Mesodermal cell (in vitro differentiated cells): ENCODE results near the gene CMBL.
"Not testable (repeated sequence)": the region's sequence is repeated elsewhere in the genome, so short reads cannot be mapped to it uniquely, and the experiment has no call there.

Experiments used
- H3K27ac ChIP-seq: 2 replicates; pipeline ENCODE4 v1.7.0; 2013; ENCODE audit warnings: mild to moderate bottlenecking, low read depth, low read length, moderate library complexity; ENCODE audit not compliant: severe bottlenecking
- H3K36me3 ChIP-seq: 2 replicates; pipeline ENCODE4 v1.7.1; 2013; ENCODE audit warnings: mild to moderate bottlenecking, low read length, moderate library complexity; ENCODE audit not compliant: control insufficient read depth, insufficient read depth
- H3K4me1 ChIP-seq: one replicate; pipeline ENCODE4 v1.7.1; 2013; ENCODE audit warnings: mild to moderate bottlenecking, low read length; ENCODE audit not compliant: insufficient read depth, control insufficient read depth, poor library complexity, severe bottlenecking
- H3K4me3 ChIP-seq: 2 replicates; pipeline ENCODE4 v1.7.0; 2013; ENCODE audit warnings: low read length, control low read depth, mild to moderate bottlenecking; ENCODE audit not compliant: insufficient read depth, poor library complexity, severe bottlenecking; ENCODE audit errors: extremely low read depth
- H3K9me3 ChIP-seq: 2 replicates; pipeline ENCODE4 v1.7.1; 2013; ENCODE audit warnings: mild to moderate bottlenecking, low read length, moderate library complexity; ENCODE audit not compliant: control insufficient read depth
- WGBS, 2 experiments: methylation state at CpG; one replicate each; pipeline ENCODE4 v1.1.5; 2013; ENCODE audit warnings: missing lambda C conversion rate in 2 of 2; ENCODE audit not compliant: insufficient coverage in 2 of 2; 5-methylcytosine and 5-hydroxymethylcytosine counted together

CMBL gene

GRCh38 chr5:10291692-10292339 is 15.9 kb downstream of the CMBL start:
- 88 to 92% methylated on average over 4 to 6 of the region's 9 CpGs for WGBS, 2 experiments
- H3K36me3 ChIP-seq: peaks cover 7% of the 10 kb centered on the region
- H3K9me3 ChIP-seq: no peaks in the 10 kb centered on the region
- H3K4me3 ChIP-seq: no peak overlapping the region
- no peak overlapping the region for H3K27ac ChIP-seq
- peaks cover 5% of the 10 kb centered on the region for H3K4me1 ChIP-seq

GRCh38 chr5:10290438-10290837 is 17.3 kb downstream of the CMBL start:
- WGBS, 2 experiments: 93 to 98% methylated on average over 5 to 6 of the region's 9 CpGs
- Histone ChIP-seq H3K4me1 (peaks cover 5% of the 10 kb centered on the region), H3K9me3 (no peaks in the 10 kb centered on the region), H3K4me3 (no peak overlapping the region), H3K36me3 (peaks cover 17% of the 10 kb centered on the region), H3K27ac (no peak overlapping the region)

DNA sequence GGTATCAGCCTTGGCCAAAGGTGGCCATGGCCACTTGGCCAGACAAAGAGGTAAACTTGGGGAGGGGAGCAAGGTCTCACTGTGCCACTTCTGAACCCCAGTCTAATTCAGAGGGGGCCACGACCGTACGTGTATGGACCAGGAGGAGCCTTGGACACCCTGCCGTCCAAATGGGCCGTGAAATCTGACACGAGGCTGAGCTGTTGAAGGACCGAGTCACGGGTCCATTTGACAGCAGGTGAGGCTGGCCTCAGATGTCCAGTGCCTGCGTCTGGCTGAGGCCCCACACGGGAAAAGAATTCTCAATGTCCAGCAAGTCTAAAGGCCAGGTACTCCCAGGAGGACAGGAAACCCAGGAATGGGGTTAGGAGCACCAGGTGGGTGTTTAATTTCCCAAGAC is 17.7 kb downstream of the CMBL start:
- 98 to 99% methylated on average over 9 to 10 of the region's 10 CpGs for WGBS, 2 experiments
- Histone ChIP-seq H3K36me3 (peaks cover 17% of the 10 kb centered on the region), H3K9me3 (no peaks in the 10 kb centered on the region), H3K27ac (no peak overlapping the region), H3K4me3 (no peak overlapping the region), H3K4me1 (peaks cover 5% of the 10 kb centered on the region)

DNA sequence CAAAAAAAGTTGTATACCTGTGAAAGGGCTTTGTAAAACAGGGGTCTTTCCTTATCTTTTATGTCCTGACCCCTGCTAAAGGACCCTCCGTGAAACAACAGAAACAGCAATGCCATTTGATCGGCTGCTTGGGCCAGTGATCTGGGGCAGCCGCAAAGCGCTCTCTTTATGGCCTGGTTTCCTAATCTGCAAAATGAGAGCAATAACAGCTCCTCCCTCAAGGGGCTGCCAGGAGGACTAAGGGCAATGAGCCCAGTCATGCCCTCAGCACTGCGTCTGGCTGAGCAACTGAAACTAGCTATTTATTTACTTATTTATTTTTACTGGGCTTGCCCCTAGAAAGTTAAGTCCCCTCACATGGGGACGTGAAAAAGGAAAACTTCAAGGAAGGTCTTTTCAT is 18.3 kb downstream of the CMBL start:
- WGBS, 2 experiments: 94 to 95% methylated on average over 5 of the region's 6 CpGs

DNA sequence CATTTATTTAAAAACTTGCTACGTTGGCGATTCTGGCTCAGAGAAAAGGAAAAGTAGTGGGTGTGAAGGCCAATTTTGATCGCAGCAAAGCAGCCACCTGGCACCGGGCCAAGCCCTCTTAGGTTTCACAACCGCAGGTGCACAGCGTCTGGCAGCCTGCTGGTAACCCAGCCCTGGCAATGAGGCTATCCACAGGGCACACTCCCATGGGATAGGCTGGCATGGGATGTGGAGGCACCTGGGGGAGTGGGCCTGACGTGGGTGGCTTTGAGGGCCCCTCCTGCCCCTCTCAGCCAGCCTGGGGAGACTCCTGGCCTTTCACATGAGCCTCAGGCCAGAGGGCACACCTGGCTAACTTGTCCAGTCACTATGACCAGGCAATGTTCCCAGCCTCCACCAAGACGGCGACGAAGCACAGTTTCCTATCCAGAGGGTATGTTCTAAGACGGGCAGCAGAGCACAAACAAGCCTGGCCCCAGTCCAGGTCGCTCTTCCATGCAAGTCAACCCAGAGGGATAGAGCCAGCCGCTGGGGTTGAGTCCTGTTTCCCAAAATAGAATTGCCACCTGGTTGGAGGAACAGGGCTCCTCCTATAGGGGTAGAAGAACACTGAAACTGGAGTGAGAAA is 19.0 kb downstream of the CMBL start:
- Histone ChIP-seq H3K9me3 (no peaks in the 10 kb centered on the region), H3K27ac (no peak overlapping the region)
- 95 to 99% methylated on average over 12 to 13 of the region's 13 CpGs for WGBS, 2 experiments

More for the DNA sequence above, 18.3 kb downstream of the CMBL start:
- no peak overlapping the region for H3K4me3 ChIP-seq
- H3K4me1 ChIP-seq: peaks cover 3% of the 10 kb centered on the region
- H3K9me3 ChIP-seq: no peaks in the 10 kb centered on the region
- H3K36me3 ChIP-seq: peaks cover 17% of the 10 kb centered on the region
- no peak overlapping the region for H3K27ac ChIP-seq

GRCh38 chr5:10286862-10287227 is 20.9 kb downstream of the CMBL start:
- WGBS, 2 experiments: 83 to 85% methylated on average over 2 to 5 of the region's 7 CpGs
- Histone ChIP-seq H3K36me3 (peaks cover 17% of the 10 kb centered on the region), H3K27ac (no peak overlapping the region), H3K4me1 (no peaks in the 10 kb centered on the region), H3K9me3 (no peaks in the 10 kb centered on the region), H3K4me3 (no peak overlapping the region)

More for the DNA sequence above, 19.0 kb downstream of the CMBL start:
- Histone ChIP-seq H3K4me1 (no peaks in the 10 kb centered on the region), H3K36me3 (peaks cover 17% of the 10 kb centered on the region), H3K4me3 (no peak overlapping the region)

DNA sequence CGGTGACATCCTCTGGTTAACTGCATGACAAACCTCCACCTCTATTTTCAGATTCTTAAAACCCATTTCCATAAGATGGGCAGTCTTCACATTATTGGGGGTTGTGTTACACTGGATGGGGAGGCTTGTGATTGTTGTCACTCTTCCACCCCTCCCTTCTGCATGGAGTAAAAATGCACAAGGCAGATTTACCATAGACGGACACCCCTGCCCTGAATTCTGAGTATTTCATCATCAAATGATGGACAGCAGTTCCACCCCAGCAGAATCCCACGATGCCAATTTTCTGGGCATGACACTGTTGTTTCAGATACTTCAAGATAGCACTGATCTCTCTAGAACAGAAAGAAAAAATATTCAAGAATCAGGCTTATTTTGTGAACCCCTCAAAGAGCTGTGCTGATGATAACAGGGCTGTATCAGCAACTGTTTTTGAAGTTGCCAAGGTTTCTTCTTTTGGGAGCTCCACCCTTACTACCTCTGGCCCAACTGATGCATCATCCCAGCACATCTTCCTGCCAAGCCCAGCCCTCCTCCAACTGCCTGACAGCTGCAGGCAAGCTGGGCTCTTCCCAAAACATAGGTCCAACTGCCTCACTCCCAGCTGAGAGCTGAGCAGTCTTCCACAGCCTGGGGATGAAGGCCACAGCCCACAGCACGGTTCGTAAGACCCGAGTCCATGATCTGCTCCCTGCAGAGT is 21.4 kb downstream of the CMBL start:
- no peaks in the 10 kb centered on the region for H3K4me1 ChIP-seq
- H3K27ac ChIP-seq: no peak overlapping the region
- no peak overlapping the region for H3K4me3 ChIP-seq
- 92 to 93% methylated on average over 4 to 5 of the region's 6 CpGs for WGBS, 2 experiments
- H3K36me3 ChIP-seq: peaks cover 17% of the 10 kb centered on the region
- no peaks in the 10 kb centered on the region for H3K9me3 ChIP-seq

- not testable (repeated sequence) for H3K9me3 ChIP-seq, H3K27ac ChIP-seq, H3K4me1 ChIP-seq, H3K4me3 ChIP-seq
- H3K36me3 ChIP-seq: peaks cover 17% of the 10 kb centered on the region
- 96% methylated on average over 5 of the region's 8 CpGs for WGBS, 2 experiments
These were observed 22.3 kb downstream of the CMBL start for GRCh38 chr5:10285362-10285761.

GRCh38 chr5:10283927-10284635 is 23.6 kb downstream of the CMBL start:
- 24 to 31% methylated on average over 16 of the region's 17 CpGs for WGBS, 2 experiments
- Histone ChIP-seq H3K36me3 (peaks cover 17% of the 10 kb centered on the region), H3K4me3 (no peak overlapping the region), H3K4me1 (no peaks in the 10 kb centered on the region), H3K9me3 (no peaks in the 10 kb centered on the region), H3K27ac (no peak overlapping the region)

DNA sequence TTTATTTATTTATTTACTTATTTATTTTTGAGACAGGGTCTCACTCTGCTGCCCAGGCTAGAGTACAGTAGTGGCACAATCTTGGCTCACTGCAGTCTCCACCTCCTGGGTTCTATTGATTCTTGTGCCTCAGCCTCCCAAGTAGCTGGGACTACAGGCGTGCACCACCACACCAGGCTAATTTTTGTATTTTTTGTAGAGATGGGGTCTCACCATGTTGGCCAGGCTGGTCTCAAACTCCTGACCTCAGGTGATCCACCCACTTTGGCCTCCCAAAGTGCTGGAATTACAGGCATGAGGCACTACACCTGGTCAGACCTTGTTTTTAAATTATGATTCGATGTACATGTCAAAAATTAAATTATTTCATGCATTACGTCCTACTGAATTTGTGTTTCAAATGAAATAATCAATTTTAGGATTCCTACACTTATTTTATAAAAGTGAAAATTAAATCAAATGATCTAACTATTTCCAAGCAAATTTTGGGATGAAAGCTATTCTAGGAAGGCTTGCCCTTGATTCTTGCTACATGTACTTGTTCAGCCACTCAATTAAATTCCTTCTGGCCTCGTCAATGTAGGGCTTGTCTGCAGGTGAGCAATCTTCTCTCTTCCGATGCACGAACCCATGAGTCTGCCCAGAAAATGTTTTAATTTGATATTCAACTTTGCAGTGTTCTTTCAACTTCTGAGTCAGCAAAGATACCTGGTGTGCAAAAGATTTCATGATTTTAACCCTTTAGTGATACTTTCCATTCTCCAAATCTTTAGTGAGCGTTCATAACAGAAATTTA is 27.6 kb downstream of the CMBL start:
- Histone ChIP-seq H3K4me3 (no peak overlapping the region), H3K9me3 (no peaks in the 10 kb centered on the region), H3K36me3 (peaks cover 3% of the 10 kb centered on the region), H3K27ac (no peak overlapping the region), H3K4me1 (peaks cover 8% of the 10 kb centered on the region)
- WGBS, 2 experiments: 75 to 95% methylated on average over 4 to 5 of the region's 7 CpGs
